ENCODE results near the gene TMEM72.
"Not testable (repeated sequence)": the region's sequence is repeated elsewhere in the genome, so short reads cannot be mapped to it uniquely, and the experiment has no call there.

The TMEM72 gene

GRCh38 chr10:44864051-44864450 lies 47.1 kb upstream of the TMEM72 start:
- H3K4me3 ChIP-seq (ENCODE audit: low read depth, low read length), result peak overlapping the region; percentile 45
- TF ChIP-seq CTCF (IDR thresholded peaks at IDR 0.05), result no peak
- H3K9ac ChIP-seq, result no peak overlapping the region

GRCh38 chr10:44864637-44865288 lies 46.4 kb upstream of the TMEM72 start:
- peak; percentile 98 for TF ChIP-seq CTCF (IDR thresholded peaks at IDR 0.05)
- peak overlapping the region; percentile 89 for H2AFZ ChIP-seq
- H3K4me3 ChIP-seq (ENCODE audit: low read depth, low read length), result peak overlapping the region; percentile 45
- H3K4me1 ChIP-seq, result peaks cover 3% of the 10 kb centered on the region
- H3K4me2 ChIP-seq (ENCODE audit: low read length), result peak overlapping the region; percentile 88
- no peaks in the 10 kb centered on the region for H3K36me3 ChIP-seq (ENCODE audit: control insufficient read depth, insufficient read depth, low read length)
- no peak overlapping the region for H3K9ac ChIP-seq
- H3K27me3 ChIP-seq (ENCODE audit: control insufficient read depth, insufficient read depth, low read length), result no peaks in the 10 kb centered on the region
- H3K79me2 ChIP-seq, result no peaks in the 10 kb centered on the region
- peak overlapping the region; percentile 49 for H3K27ac ChIP-seq
- no peaks in the 10 kb centered on the region for H3K9me3 ChIP-seq (ENCODE audit: control insufficient read depth, low read length)

More at GRCh38 chr10:44864051-44864450, 47.1 kb upstream of the TMEM72 start:
- H2AFZ ChIP-seq, result peak overlapping the region; percentile 89
- H3K27ac ChIP-seq, result peak overlapping the region; percentile 49
- H3K27me3 ChIP-seq (ENCODE audit: control insufficient read depth, insufficient read depth, low read length), result no peaks in the 10 kb centered on the region
- H3K4me1 ChIP-seq, result peaks cover 3% of the 10 kb centered on the region
- no peaks in the 10 kb centered on the region for H3K36me3 ChIP-seq (ENCODE audit: control insufficient read depth, insufficient read depth, low read length)
- H3K9me3 ChIP-seq (ENCODE audit: control insufficient read depth, low read length), result no peaks in the 10 kb centered on the region
- H3K79me2 ChIP-seq, result no peaks in the 10 kb centered on the region
- H3K4me2 ChIP-seq (ENCODE audit: low read length), result peak overlapping the region; percentile 88

GRCh38 chr10:44865289-44865671 lies 45.9 kb upstream of the TMEM72 start:
- H3K36me3 ChIP-seq (ENCODE audit: control insufficient read depth, insufficient read depth, low read length), result no peaks in the 10 kb centered on the region
- no peak overlapping the region for H3K27ac ChIP-seq
- H3K4me1 ChIP-seq, result peaks cover 3% of the 10 kb centered on the region
- H3K9ac ChIP-seq, result no peak overlapping the region
- H3K79me2 ChIP-seq, result no peaks in the 10 kb centered on the region
- no peak for TF ChIP-seq CTCF (IDR thresholded peaks at IDR 0.05)
- no peaks in the 10 kb centered on the region for H3K9me3 ChIP-seq (ENCODE audit: control insufficient read depth, low read length)
- no peak overlapping the region for H3K4me3 ChIP-seq (ENCODE audit: low read depth, low read length)
- H3K4me2 ChIP-seq (ENCODE audit: low read length), result peak overlapping the region; percentile 88
- H2AFZ ChIP-seq, result peak overlapping the region; percentile 89
- H3K27me3 ChIP-seq (ENCODE audit: control insufficient read depth, insufficient read depth, low read length), result no peaks in the 10 kb centered on the region

GRCh38 chr10:44866367-44866766 lies 44.8 kb upstream of the TMEM72 start:
- not testable (repeated sequence) for H3K9ac ChIP-seq; H3K4me1 ChIP-seq; H2AFZ ChIP-seq; H3K9me3 ChIP-seq (ENCODE audit: control insufficient read depth, low read length); H3K27ac ChIP-seq; H3K4me2 ChIP-seq (ENCODE audit: low read length); H3K27me3 ChIP-seq (ENCODE audit: control insufficient read depth, insufficient read depth, low read length); H3K79me2 ChIP-seq; H3K4me3 ChIP-seq (ENCODE audit: low read depth, low read length); H3K36me3 ChIP-seq (ENCODE audit: control insufficient read depth, insufficient read depth, low read length)

- no peak overlapping the region for H2AFZ ChIP-seq
Observed at GRCh38 chr10:44870031-44870430, 41.1 kb upstream of the TMEM72 start.

More at GRCh38 chr10:44870031-44870430, 41.1 kb upstream of the TMEM72 start:
- Histone ChIP-seq H3K9ac (no peak overlapping the region), H3K27ac (no peak overlapping the region), H3K4me1 (peaks cover 3% of the 10 kb centered on the region), H3K4me2 (ENCODE audit: low read length) (no peak overlapping the region), H3K36me3 (ENCODE audit: control insufficient read depth, insufficient read depth, low read length) (no peaks in the 10 kb centered on the region), H3K9me3 (ENCODE audit: control insufficient read depth, low read length) (no peaks in the 10 kb centered on the region), H3K4me3 (ENCODE audit: low read depth, low read length) (no peak overlapping the region), H3K79me2 (no peaks in the 10 kb centered on the region), H3K27me3 (ENCODE audit: control insufficient read depth, insufficient read depth, low read length) (no peaks in the 10 kb centered on the region)
- no peak for TF ChIP-seq CTCF (IDR thresholded peaks at IDR 0.05)
